HG03095 (cell line): ENCODE measurements around the gene ALS2CL.
"Not testable (repeated sequence)": the region's sequence is repeated elsewhere in the genome, so short reads cannot be mapped to it uniquely, and the experiment has no call there.

Experiments
- ATAC-seq: cut with Tn5 transposase; IDR thresholded peaks from one replicate; pipeline ENCODE4 v1.9.1; 2021; ENCODE audit warnings: moderate library complexity; ENCODE audit not compliant: unreplicated experiment

Gene ALS2CL

GRCh38 chr3:46693038-46693891 lies at the start of gene ALS2CL:
Gene ALS2CL, minus strand, starts transcription at chr3:46693679. Its CDS starts 4,239 bp downstream, at chr3:46689440.
- ATAC-seq: no peak

- no peak for ATAC-seq
Measured at GRCh38 chr3:46742992-46743585, 49.6 kb upstream of the ALS2CL start.

- ATAC-seq: not testable (repeated sequence)
Measured at GRCh38 chr3:46739565-46739964, 46.1 kb upstream of the ALS2CL start.

GRCh38 chr3:46737329-46737731 lies 43.9 kb upstream of the ALS2CL start:
- no peak for ATAC-seq

- ATAC-seq: no peak
Measured at GRCh38 chr3:46736006-46736872, 42.8 kb upstream of the ALS2CL start.

- ATAC-seq: no peak
Measured at GRCh38 chr3:46734773-46735172, 41.3 kb upstream of the ALS2CL start.

- no peak for ATAC-seq
Measured at GRCh38 chr3:46733026-46733800, 39.7 kb upstream of the ALS2CL start.

GRCh38 chr3:46731795-46732194 lies 38.3 kb upstream of the ALS2CL start:
- ATAC-seq: no peak

GRCh38 chr3:46730819-46731218 lies 37.3 kb upstream of the ALS2CL start:
- no peak for ATAC-seq

GRCh38 chr3:46729038-46729437 lies 35.6 kb upstream of the ALS2CL start:
- ATAC-seq: no peak

- ATAC-seq: no peak
Measured at GRCh38 chr3:46725621-46726314, 32.3 kb upstream of the ALS2CL start.

- no peak for ATAC-seq
Measured at GRCh38 chr3:46724424-46724823, 30.9 kb upstream of the ALS2CL start.

GRCh38 chr3:46722443-46722842 lies 29.0 kb upstream of the ALS2CL start:
- no peak for ATAC-seq

GRCh38 chr3:46721009-46721408 lies 27.5 kb upstream of the ALS2CL start:
- ATAC-seq: no peak

GRCh38 chr3:46719735-46720271 lies 26.3 kb upstream of the ALS2CL start:
- no peak for ATAC-seq

GRCh38 chr3:46719044-46719565 lies 25.6 kb upstream of the ALS2CL start:
- no peak for ATAC-seq

- ATAC-seq: no peak
Measured at GRCh38 chr3:46717447-46718231, 24.2 kb upstream of the ALS2CL start, which contains the start of gene PRSS50. Gene PRSS50, minus strand, starts transcription at chr3:46717869. Its CDS starts 45 bp downstream, at chr3:46717824.
